Measurements from ENCODE around the gene KLHL18. TPM values are rescaled to one million over a fixed set of nuclear protein-coding genes. Genes with fewer than 3 reads are reported as not detected.

KLHL18 gene
- total and polyA plus RNA-seq, 7 donors, result 10.3 to 33.8 (median 12.7) TPM

GRCh38 chr3:47265008-47265407 lies 17.7 kb upstream of the KLHL18 start:
- DNase-seq, result no peak
- 96 to 100% methylated on average over 1 of the region's 1 CpG for WGBS, 2 donors
- Histone ChIP-seq H3K36me3 (no peaks in the 10 kb centered on the region), H3K9me3 (no peaks in the 10 kb centered on the region), H3K27ac (no peak overlapping the region), H3K27me3 (no peaks in the 10 kb centered on the region), H3K4me3 (no peak overlapping the region), H3K4me1 (peaks cover 0 to 9% (median 0%) of the 10 kb centered on the region in 4 donors)
- intact Hi-C loops (cut with DNase I), result no loop called here
- no peak for TF ChIP-seq CTCF (IDR thresholded peaks at IDR 0.05)
- TF ChIP-seq POLR2AphosphoS5 (IDR thresholded peaks at IDR 0.05), result no peak
- TF ChIP-seq EP300 (IDR thresholded peaks at IDR 0.05), result no peak
- no peak for TF ChIP-seq POLR2A (IDR thresholded peaks at IDR 0.05)

- TF ChIP-seq EP300 (IDR thresholded peaks at IDR 0.05) (no peak), CTCF (IDR thresholded peaks at IDR 0.05) (no peak), POLR2A (IDR thresholded peaks at IDR 0.05) (no peak), POLR2AphosphoS5 (IDR thresholded peaks at IDR 0.05) (no peak)
- Histone ChIP-seq H3K9me3 (no peaks in the 10 kb centered on the region), H3K4me1 (peaks cover 0 to 9% (median 0%) of the 10 kb centered on the region in 4 donors), H3K27ac (no peak overlapping the region), H3K27me3 (no peaks in the 10 kb centered on the region), H3K36me3 (no peaks in the 10 kb centered on the region), H3K4me3 (no peak overlapping the region)
- intact Hi-C loops (cut with DNase I), result no loop called here
- no peak for DNase-seq
- 95% methylated on average over 10 of the region's 10 CpGs for WGBS, 2 donors
Observed at GRCh38 chr3:47265725-47266428, 16.9 kb upstream of the KLHL18 start.

GRCh38 chr3:47266709-47267489 lies 15.8 kb upstream of the KLHL18 start:
- intact Hi-C loops (cut with DNase I), result no loop called here
- no peaks in the 10 kb centered on the region for H3K27me3 ChIP-seq
- peak; percentile 89 for DNase-seq
- H3K4me3 ChIP-seq, result no peak overlapping the region
- no peaks in the 10 kb centered on the region for H3K36me3 ChIP-seq
- H3K9me3 ChIP-seq, result no peaks in the 10 kb centered on the region
- TF ChIP-seq CTCF (IDR thresholded peaks at IDR 0.05) (no peak), POLR2AphosphoS5 (IDR thresholded peaks at IDR 0.05) (no peak), POLR2A (IDR thresholded peaks at IDR 0.05) (no peak), EP300 (IDR thresholded peaks at IDR 0.05) (no peak)
- H3K4me1 ChIP-seq, result peaks cover 0 to 9% (median 0%) of the 10 kb centered on the region in 4 donors
- WGBS, 2 donors, result 53 to 72% methylated on average over 11 of the region's 11 CpGs
- no peak overlapping the region for H3K27ac ChIP-seq

GRCh38 chr3:47267490-47267824 lies 15.3 kb upstream of the KLHL18 start:
- Histone ChIP-seq H3K4me3 (no peak overlapping the region), H3K9me3 (no peaks in the 10 kb centered on the region), H3K27ac (no peak overlapping the region), H3K27me3 (no peaks in the 10 kb centered on the region), H3K36me3 (no peaks in the 10 kb centered on the region), H3K4me1 (peaks cover 0 to 9% (median 0%) of the 10 kb centered on the region in 4 donors)
- intact Hi-C loops (cut with DNase I), result no loop called here
- TF ChIP-seq CTCF (IDR thresholded peaks at IDR 0.05) (no peak), POLR2A (IDR thresholded peaks at IDR 0.05) (no peak), EP300 (IDR thresholded peaks at IDR 0.05) (no peak), POLR2AphosphoS5 (IDR thresholded peaks at IDR 0.05) (no peak)
- DNase-seq, result no peak

Data from sigmoid colon (tissue), 7 donors.